K562 (cell line): ENCODE measurements around the gene SLC38A8. TPM values are rescaled to one million over a fixed set of nuclear protein-coding genes. Genes with fewer than 3 reads are reported as not detected.

Source experiments
- ARNT ChIP-seq, 2 experiments: fragments of 450-650 bp; IDR thresholded peaks; 2 replicates each; pipeline ENCODE4 v1.6.1; 2016; ENCODE audit warnings: mild to moderate bottlenecking in 1 of 2
- ATF7 ChIP-seq: fragments of 450-650 bp; IDR thresholded peaks from 2 replicates; pipeline ENCODE4 v1.7.1; 2014; ENCODE audit warnings: mild to moderate bottlenecking, moderate library complexity
- BRF1 ChIP-seq: IDR thresholded peaks from 3 replicates; pipeline ENCODE4 v1.6.1; 2011; ENCODE audit warnings: borderline replicate concordance, mild to moderate bottlenecking; ENCODE audit not compliant: insufficient read length; ENCODE audit errors: extremely low read depth
- ETS2 ChIP-seq: IDR thresholded peaks from 2 replicates; pipeline ENCODE4 v1.6.1; 2016; ENCODE audit warnings: borderline replicate concordance, missing genetic modification characterization, mild to moderate bottlenecking, moderate library complexity, missing compliant biosample characterization; ENCODE audit not compliant: poor library complexity, severe bottlenecking
- HDAC1 ChIP-seq, 2 experiments: fragments of 450-650 bp; IDR thresholded peaks; 2 replicates each; pipeline ENCODE4 v1.6.1; 2016 to 2017; ENCODE audit warnings: inconsistent platforms in 1 of 2, mild to moderate bottlenecking in 1 of 2, moderate library complexity in 1 of 2
- HDGF ChIP-seq: fragments of 450-650 bp; IDR thresholded peaks from 2 replicates; pipeline ENCODE4 v1.6.1; 2016
- KAT7 ChIP-seq: sonication (generic); formaldehyde crosslinking; IDR thresholded peaks from 2 replicates; pipeline ENCODE4 v1.8.0; 2022; ENCODE audit warnings: missing genetic modification reagents, mild to moderate bottlenecking, borderline replicate concordance
- MAFG ChIP-seq: fragments of 450-650 bp; conservative IDR thresholded peaks from 2 replicates; pipeline ENCODE4 v1.6.1; 2016; ENCODE audit warnings: missing genetic modification characterization, missing compliant biosample characterization
- MBD2 ChIP-seq: sonication (generic); IDR thresholded peaks from 2 replicates; pipeline ENCODE4 v1.6.1; 2016; ENCODE audit warnings: low read depth, borderline replicate concordance
- PHF20 ChIP-seq: fragments of 450-650 bp; IDR thresholded peaks from 2 replicates; pipeline ENCODE4 v1.6.1; 2018; ENCODE audit not compliant: partially characterized antibody
- POLR3G ChIP-seq: IDR thresholded peaks from 2 replicates; pipeline ENCODE4 v1.6.1; 2011; ENCODE audit not compliant: insufficient read length, insufficient replicate concordance; ENCODE audit errors: extremely low read depth
- RBM25 ChIP-seq: fragments of 200-400 bp; formaldehyde crosslinking; IDR thresholded peaks from 2 replicates; pipeline ENCODE4 v1.6.1; 2018; ENCODE audit warnings: low read length, low read depth, moderate library complexity; ENCODE audit not compliant: severe bottlenecking
- RCOR1 ChIP-seq, 2 experiments: IDR thresholded peaks; 2 replicates each; pipeline ENCODE4 v1.6.1; 2012; ENCODE audit warnings: low read depth in 2 of 2, low read length in 2 of 2, borderline replicate concordance in 1 of 2, improper control_type of control experiment in 1 of 2
- SMAD1 ChIP-seq: fragments of 150-350 bp; IDR thresholded peaks from 2 replicates; pipeline ENCODE4 v1.6.1; 2014; ENCODE audit warnings: low read length, low read depth; ENCODE audit not compliant: partially characterized antibody
- SMC3 ChIP-seq: conservative IDR thresholded peaks from 2 replicates; pipeline ENCODE4 v1.6.1; 2011; ENCODE audit warnings: low read depth, low read length, improper control_type of control experiment; ENCODE audit not compliant: insufficient read depth
- ZFX ChIP-seq: sonication (generic); formaldehyde crosslinking; IDR thresholded peaks from 2 replicates; pipeline ENCODE4 v1.8.0; 2022; ENCODE audit warnings: mild to moderate bottlenecking, missing genetic modification reagents, moderate library complexity
- ZNF174 ChIP-seq: fragments of 250-450 bp; sonication (Bioruptor Pico); IDR thresholded peaks from 2 replicates; pipeline ENCODE4 v1.4.0; 2020; ENCODE audit warnings: mild to moderate bottlenecking
- polyA plus RNA-seq, 8 experiments: library from polyadenylated mRNA; depleted of rRNA in 4 of 8; stranded (reverse) in 5 of 8; unstranded in 3 of 8; fragments of >200 nt; fragmentation: Nextera tagmentation in 2 of 8; fragmentation: Illumina TruSeq in 1 of 8; extraction: Ambion mirVana in 2 of 8; extraction: Trizol in 1 of 8; gene quantifications; 2 replicates each; pipeline versions ENCODE4 v1.2.1 to v1.2.3, GENCODE V29; 2011 to 2014; ENCODE audit warnings: inconsistent platforms in 1 of 8, missing spikeins in 1 of 8
- total RNA-seq, 7 experiments: library from RNA; depleted of rRNA in 6 of 7; stranded (reverse); fragments of >200 nt in 6 of 7; fragmentation: Illumina TruSeq in 2 of 7; extraction: Trizol in 2 of 7; gene quantifications; 2 replicates each; pipeline versions ENCODE4 v1.2.1 to v1.2.3, GENCODE V29; 2011 to 2021; ENCODE audit warnings: low replicate concordance in 1 of 7
- TF ChIP-seq, protein P1 (sequence below): fragments of 250-450 bp; sonication (Bioruptor Pico); IDR thresholded peaks from 2 replicates; pipeline ENCODE4 v1.5.0; 2020; ENCODE audit warnings: mild to moderate bottlenecking
- TF ChIP-seq, protein P2 (sequence below): fragments of 450-650 bp; IDR thresholded peaks from 2 replicates; pipeline ENCODE4 v1.6.1; 2017; ENCODE audit warnings: antibody characterized with exemption, mild to moderate bottlenecking
- TF ChIP-seq, protein P3 (sequence below): fragments of 450-650 bp; formaldehyde crosslinking; IDR thresholded peaks from 2 replicates; pipeline ENCODE4 v1.4.0; 2020; ENCODE audit warnings: mild to moderate bottlenecking, moderate library complexity
- TF ChIP-seq, protein P4 (sequence below): fragments of 250-450 bp; sonication (Bioruptor Pico); IDR thresholded peaks from 2 replicates; pipeline ENCODE4 v1.4.0; 2020; ENCODE audit warnings: mild to moderate bottlenecking

The SLC38A8 gene
- total and polyA plus RNA-seq, 9 of the 15 experiments (the other 6 are each of a cell fraction or from before 2014, with no cell fraction given), result 0.28 TPM; not detected in 8

DNA sequence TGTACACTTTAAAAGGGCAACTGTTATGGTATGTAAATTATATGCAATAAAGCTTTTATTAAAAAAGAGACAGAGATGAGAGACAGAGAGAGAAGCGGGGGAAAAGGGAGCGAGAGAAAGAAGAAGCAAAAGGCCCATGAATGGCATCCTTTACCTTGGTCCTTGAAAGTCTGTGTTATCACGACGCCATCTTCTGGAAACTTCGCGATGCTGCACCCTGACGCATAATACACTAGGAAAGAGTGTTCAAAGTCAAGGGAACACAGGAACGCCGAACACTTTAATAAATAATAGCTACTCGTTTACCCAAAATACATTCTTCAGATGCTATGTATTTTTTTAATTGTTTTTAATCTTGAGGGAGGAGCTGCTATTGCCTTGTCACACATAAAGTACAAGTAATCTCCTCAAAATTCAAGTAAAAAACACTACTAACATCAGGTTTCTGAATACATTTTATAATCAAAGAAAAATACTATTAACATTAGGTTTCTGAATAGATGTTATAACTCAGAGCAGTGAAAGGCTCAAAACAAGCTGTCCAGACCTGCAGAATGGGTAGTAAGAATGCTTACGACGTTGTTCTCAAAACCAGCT, 23.0 kb upstream of the SLC38A8 start (continued):
- TF ChIP-seq KAT7 (CRISPR knock-in tag), result no peak
- TF ChIP-seq, protein P1, sequence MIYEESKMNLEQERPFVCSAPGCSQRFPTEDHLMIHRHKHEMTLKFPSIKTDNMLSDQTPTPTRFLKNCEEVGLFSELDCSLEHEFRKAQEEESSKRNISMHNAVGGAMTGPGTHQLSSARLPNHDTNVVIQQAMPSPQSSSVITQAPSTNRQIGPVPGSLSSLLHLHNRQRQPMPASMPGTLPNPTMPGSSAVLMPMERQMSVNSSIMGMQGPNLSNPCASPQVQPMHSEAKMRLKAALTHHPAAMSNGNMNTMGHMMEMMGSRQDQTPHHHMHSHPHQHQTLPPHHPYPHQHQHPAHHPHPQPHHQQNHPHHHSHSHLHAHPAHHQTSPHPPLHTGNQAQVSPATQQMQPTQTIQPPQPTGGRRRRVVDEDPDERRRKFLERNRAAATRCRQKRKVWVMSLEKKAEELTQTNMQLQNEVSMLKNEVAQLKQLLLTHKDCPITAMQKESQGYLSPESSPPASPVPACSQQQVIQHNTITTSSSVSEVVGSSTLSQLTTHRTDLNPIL (CRISPR knock-in tag), result no peak
- no peak for TF ChIP-seq MBD2
- no peak for TF ChIP-seq BRF1
- no peak for TF ChIP-seq HDGF
- TF ChIP-seq, protein P2, sequence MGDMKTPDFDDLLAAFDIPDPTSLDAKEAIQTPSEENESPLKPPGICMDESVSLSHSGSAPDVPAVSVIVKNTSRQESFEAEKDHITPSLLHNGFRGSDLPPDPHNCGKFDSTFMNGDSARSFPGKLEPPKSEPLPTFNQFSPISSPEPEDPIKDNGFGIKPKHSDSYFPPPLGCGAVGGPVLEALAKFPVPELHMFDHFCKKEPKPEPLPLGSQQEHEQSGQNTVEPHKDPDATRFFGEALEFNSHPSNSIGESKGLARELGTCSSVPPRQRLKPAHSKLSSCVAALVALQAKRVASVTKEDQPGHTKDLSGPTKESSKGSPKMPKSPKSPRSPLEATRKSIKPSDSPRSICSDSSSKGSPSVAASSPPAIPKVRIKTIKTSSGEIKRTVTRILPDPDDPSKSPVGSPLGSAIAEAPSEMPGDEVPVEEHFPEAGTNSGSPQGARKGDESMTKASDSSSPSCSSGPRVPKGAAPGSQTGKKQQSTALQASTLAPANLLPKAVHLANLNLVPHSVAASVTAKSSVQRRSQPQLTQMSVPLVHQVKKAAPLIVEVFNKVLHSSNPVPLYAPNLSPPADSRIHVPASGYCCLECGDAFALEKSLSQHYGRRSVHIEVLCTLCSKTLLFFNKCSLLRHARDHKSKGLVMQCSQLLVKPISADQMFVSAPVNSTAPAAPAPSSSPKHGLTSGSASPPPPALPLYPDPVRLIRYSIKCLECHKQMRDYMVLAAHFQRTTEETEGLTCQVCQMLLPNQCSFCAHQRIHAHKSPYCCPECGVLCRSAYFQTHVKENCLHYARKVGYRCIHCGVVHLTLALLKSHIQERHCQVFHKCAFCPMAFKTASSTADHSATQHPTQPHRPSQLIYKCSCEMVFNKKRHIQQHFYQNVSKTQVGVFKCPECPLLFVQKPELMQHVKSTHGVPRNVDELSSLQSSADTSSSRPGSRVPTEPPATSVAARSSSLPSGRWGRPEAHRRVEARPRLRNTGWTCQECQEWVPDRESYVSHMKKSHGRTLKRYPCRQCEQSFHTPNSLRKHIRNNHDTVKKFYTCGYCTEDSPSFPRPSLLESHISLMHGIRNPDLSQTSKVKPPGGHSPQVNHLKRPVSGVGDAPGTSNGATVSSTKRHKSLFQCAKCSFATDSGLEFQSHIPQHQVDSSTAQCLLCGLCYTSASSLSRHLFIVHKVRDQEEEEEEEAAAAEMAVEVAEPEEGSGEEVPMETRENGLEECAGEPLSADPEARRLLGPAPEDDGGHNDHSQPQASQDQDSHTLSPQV, result no peak
- TF ChIP-seq ARNT (IDR thresholded peaks at IDR 0.05), result no peak; a peak in 1 of 4 replicates
- TF ChIP-seq, protein P3, sequence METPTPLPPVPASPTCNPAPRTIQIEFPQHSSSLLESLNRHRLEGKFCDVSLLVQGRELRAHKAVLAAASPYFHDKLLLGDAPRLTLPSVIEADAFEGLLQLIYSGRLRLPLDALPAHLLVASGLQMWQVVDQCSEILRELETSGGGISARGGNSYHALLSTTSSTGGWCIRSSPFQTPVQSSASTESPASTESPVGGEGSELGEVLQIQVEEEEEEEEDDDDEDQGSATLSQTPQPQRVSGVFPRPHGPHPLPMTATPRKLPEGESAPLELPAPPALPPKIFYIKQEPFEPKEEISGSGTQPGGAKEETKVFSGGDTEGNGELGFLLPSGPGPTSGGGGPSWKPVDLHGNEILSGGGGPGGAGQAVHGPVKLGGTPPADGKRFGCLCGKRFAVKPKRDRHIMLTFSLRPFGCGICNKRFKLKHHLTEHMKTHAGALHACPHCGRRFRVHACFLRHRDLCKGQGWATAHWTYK (CRISPR knock-in tag), result no peak
- no peak for TF ChIP-seq RBM25
- TF ChIP-seq ZFX, result no peak
- no peak for TF ChIP-seq ETS2 (tag)
- no peak for TF ChIP-seq ZNF174 (CRISPR knock-in tag)
- TF ChIP-seq, protein P4, sequence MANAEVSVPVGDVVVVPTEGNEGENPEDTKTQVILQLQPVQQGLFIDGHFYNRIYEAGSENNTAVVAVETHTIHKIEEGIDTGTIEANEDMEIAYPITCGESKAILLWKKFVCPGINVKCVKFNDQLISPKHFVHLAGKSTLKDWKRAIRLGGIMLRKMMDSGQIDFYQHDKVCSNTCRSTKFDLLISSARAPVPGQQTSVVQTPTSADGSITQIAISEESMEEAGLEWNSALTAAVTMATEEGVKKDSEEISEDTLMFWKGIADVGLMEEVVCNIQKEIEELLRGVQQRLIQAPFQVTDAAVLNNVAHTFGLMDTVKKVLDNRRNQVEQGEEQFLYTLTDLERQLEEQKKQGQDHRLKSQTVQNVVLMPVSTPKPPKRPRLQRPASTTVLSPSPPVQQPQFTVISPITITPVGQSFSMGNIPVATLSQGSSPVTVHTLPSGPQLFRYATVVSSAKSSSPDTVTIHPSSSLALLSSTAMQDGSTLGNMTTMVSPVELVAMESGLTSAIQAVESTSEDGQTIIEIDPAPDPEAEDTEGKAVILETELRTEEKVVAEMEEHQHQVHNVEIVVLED (CRISPR knock-in tag), result no peak
- 0 out of 4 replicates have a peak, but pooled peaks of 1 of the 2 experiments have one; percentile 40 for TF ChIP-seq RCOR1 (IDR thresholded peaks at IDR 0.05; ENCODE audit: borderline replicate concordance in 1 of 2, low read depth in 2 of 2, low read length in 2 of 2)
- TF ChIP-seq MAFG (tag), result no peak
- no peak for TF ChIP-seq PHF20
- no peak for TF ChIP-seq SMAD1
- no peak for TF ChIP-seq ATF7
- no peak for TF ChIP-seq HDAC1 (IDR thresholded peaks at IDR 0.05)
- peak; percentile 91 for TF ChIP-seq SMC3
- TF ChIP-seq POLR3G, result no peak
